ENCODE data around the gene SSTR4. TPM values are rescaled to one million over a fixed set of nuclear protein-coding genes. Genes with fewer than 3 reads are reported as not detected.

Gene SSTR4
- total RNA-seq, 1 experiment from 2014 or later = not detected

- BruUV-seq (replicated peaks) = no TSS peak
- CTCF ChIA-PET = interaction anchor here (1.0 kb wide), 1 partner anchor 161 kb away, joined by 3 read pairs; no protein-coding TSS in a partner anchor
- H3K27ac ChIP-seq (ENCODE audit: low read depth, low read length) = no peak overlapping the region
- no peaks in the 10 kb centered on the region for H3K36me3 ChIP-seq (ENCODE audit: control insufficient read depth in 1 of 2, insufficient read depth in 2 of 2, low read length in 2 of 2)
- no peaks in the 10 kb centered on the region for H3K9me3 ChIP-seq (ENCODE audit: control insufficient read depth in 1 of 2, insufficient read depth in 1 of 2, low read depth in 1 of 2, low read length in 2 of 2)
- intact Hi-C loops (cut with micrococcal nuclease) = no loop called here
- no peaks in the 10 kb centered on the region for H3K4me1 ChIP-seq (ENCODE audit: control insufficient read depth in 1 of 2, insufficient read depth in 2 of 2, low read length in 2 of 2)
- no peak for ATAC-seq
- H3K4me2 ChIP-seq (ENCODE audit: low read length) = no peak overlapping the region
- peaks cover 45% of the 10 kb centered on the region for H3K27me3 ChIP-seq (ENCODE audit: insufficient read depth, low read length)
- no peak overlapping the region for H3K9ac ChIP-seq (ENCODE audit: low read length)
- POLR2A ChIA-PET = no interaction called here
- DNase-seq (ENCODE audit: low read depth, low spot score) = no peak
- RAD21 ChIA-PET (ENCODE audit: low non-redundant PET in 1 of 2, low total read pairs in 2 of 2, uncharacterized antibody in 2 of 2, unreplicated experiment in 2 of 2) = no interaction called here
- no peaks in the 10 kb centered on the region for H4K20me1 ChIP-seq (ENCODE audit: insufficient read depth)
- no peaks in the 10 kb centered on the region for H3K9me2 ChIP-seq (ENCODE audit: insufficient read depth)
- no peaks in the 10 kb centered on the region for H3K79me2 ChIP-seq (ENCODE audit: insufficient read depth, low read length)
- no peak for TF ChIP-seq EZH2 (IDR thresholded peaks at IDR 0.05)
- no peak for TF ChIP-seq SIN3A (IDR thresholded peaks at IDR 0.05; ENCODE audit: low read depth)
- no peak for TF ChIP-seq REST (IDR thresholded peaks at IDR 0.05; ENCODE audit: low read depth)
- no peak for TF ChIP-seq SRF (IDR thresholded peaks at IDR 0.05; ENCODE audit: low read depth)
- TF ChIP-seq POLR2A (IDR thresholded peaks at IDR 0.05; ENCODE audit: borderline replicate concordance, extremely low read depth, insufficient read depth, insufficient read length) = no peak
- no peak for TF ChIP-seq ATF3 (IDR thresholded peaks at IDR 0.05)
- no peak for TF ChIP-seq CBX3 (IDR thresholded peaks at IDR 0.05; ENCODE audit: low read depth)
- TF ChIP-seq POLR2AphosphoS5 (IDR thresholded peaks at IDR 0.05; ENCODE audit: low read depth, low read length) = no peak
- TF ChIP-seq EZH2phosphoT487 (IDR thresholded peaks at IDR 0.05; ENCODE audit: borderline replicate concordance) = no peak
- TF ChIP-seq ZBTB33 (IDR thresholded peaks at IDR 0.05; ENCODE audit: extremely low read depth, insufficient replicate concordance, low read length) = no peak
- no peak for TF ChIP-seq ELF1 (IDR thresholded peaks at IDR 0.05; ENCODE audit: borderline replicate concordance, low read depth)
- TF ChIP-seq SP1 (IDR thresholded peaks at IDR 0.05; ENCODE audit: low read depth) = no peak
- no peak for TF ChIP-seq MAX (IDR thresholded peaks at IDR 0.05)
- no peak for TF ChIP-seq ZFX (IDR thresholded peaks at IDR 0.05)
- TF ChIP-seq JUND (IDR thresholded peaks at IDR 0.05) = no peak
- no peak for TF ChIP-seq EGR1 (IDR thresholded peaks at IDR 0.05; ENCODE audit: low read depth)
- no peak for TF ChIP-seq CEBPB (IDR thresholded peaks at IDR 0.05; ENCODE audit: low read depth)
- H3K4me3 ChIP-seq (replicated peaks in 1 of 2; ENCODE audit: low read depth in 1 of 2, low read length in 2 of 2) = no peak overlapping the region
- H2AFZ ChIP-seq (ENCODE audit: low read depth, low read length, poor library complexity, severe bottlenecking) = no peak overlapping the region
Measured at GRCh38 chr20:23039885-23040508, 4.9 kb downstream of the SSTR4 start.

Data from HCT116 (cell line).